T-helper 2 cell treated with Interferon-gamma antibody and Interleukin-4, amounts not matched to agents 100 ng/mL and 5 ng/mL, for 36 hours (primary cell): ENCODE measurements around the gene TSKU. TPM values are rescaled to one million over a fixed set of nuclear protein-coding genes. Genes with fewer than 3 reads are reported as not detected.

Experiments used
- intact Hi-C: fragments of 100-400 bp; cut with micrococcal nuclease; formaldehyde crosslinking; loops from one replicate; pipeline ENCODE4 v1.15.1; 2023
- total RNA-seq: library from RNA; stranded (reverse); gene quantifications from 2 replicates; pipeline ENCODE4 v1.2.3, GENCODE V29; 2022

The TSKU gene, protein sequence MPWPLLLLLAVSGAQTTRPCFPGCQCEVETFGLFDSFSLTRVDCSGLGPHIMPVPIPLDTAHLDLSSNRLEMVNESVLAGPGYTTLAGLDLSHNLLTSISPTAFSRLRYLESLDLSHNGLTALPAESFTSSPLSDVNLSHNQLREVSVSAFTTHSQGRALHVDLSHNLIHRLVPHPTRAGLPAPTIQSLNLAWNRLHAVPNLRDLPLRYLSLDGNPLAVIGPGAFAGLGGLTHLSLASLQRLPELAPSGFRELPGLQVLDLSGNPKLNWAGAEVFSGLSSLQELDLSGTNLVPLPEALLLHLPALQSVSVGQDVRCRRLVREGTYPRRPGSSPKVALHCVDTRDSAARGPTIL
- total RNA-seq: 1.8 and 2.3 TPM in 2 replicates

- intact Hi-C loops: loop anchor here (2.0 kb wide), 1 partner anchor 15 kb away; no protein-coding TSS in a partner anchor
Observed at GRCh38 chr11:76783294-76783895, at the start of gene TSKU. Gene TSKU (plus strand): TSS chr11:76783356. CDS start chr11:76795617, 12,261 bp downstream.

- intact Hi-C loops: loop anchor here (1.0 to 5.0 kb wide), 3 partner anchors 65 to 358 kb away; no protein-coding TSS in a partner anchor
Observed at GRCh38 chr11:76733906-76734305, 49.2 kb upstream of the TSKU start.

GRCh38 chr11:76734456-76735420 is 48.4 kb upstream of the TSKU start:
- intact Hi-C loops: loop anchor here (1.0 to 5.0 kb wide), 3 partner anchors 65 to 358 kb away; no protein-coding TSS in a partner anchor

- intact Hi-C loops: no loop called here
Observed at GRCh38 chr11:76735841-76736240, 47.3 kb upstream of the TSKU start.

- intact Hi-C loops: no loop called here
Observed at GRCh38 chr11:76736266-76736665, 46.9 kb upstream of the TSKU start.

DNA sequence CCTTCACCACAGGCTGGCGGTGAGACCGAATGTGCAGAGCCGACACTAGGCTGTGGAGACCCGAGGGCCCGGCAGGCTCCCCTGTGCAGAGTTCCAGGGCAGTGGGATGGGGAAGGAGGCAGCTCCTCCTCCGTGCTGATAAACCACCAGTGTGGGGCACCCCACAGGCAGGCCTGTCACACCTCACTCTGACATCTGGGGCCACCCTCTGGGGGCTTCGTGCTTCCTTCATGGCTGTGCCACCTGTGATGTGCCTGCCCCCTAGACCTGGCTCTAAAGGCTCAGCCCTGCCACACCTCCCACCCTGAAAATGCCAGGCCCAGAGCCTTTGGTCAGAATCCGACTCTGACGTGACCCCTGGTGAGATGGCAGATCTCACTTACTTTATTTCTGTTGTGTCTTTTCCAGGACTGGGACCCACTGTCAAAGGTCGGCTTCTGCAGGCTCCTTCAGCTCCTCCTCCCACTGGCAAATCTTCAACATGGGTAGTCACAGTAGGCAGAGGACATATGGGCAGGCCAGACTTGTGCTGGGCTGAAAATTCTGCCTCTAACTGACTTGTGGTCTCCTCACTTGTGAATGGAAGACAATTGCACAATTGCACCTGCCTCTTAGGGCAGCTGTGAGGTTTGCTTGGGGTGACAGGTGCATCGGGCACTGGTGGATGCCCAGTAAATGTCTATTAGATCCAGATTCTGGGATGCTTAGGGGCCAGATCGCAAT is 46.2 kb upstream of the TSKU start:
- intact Hi-C loops: no loop called here

DNA sequence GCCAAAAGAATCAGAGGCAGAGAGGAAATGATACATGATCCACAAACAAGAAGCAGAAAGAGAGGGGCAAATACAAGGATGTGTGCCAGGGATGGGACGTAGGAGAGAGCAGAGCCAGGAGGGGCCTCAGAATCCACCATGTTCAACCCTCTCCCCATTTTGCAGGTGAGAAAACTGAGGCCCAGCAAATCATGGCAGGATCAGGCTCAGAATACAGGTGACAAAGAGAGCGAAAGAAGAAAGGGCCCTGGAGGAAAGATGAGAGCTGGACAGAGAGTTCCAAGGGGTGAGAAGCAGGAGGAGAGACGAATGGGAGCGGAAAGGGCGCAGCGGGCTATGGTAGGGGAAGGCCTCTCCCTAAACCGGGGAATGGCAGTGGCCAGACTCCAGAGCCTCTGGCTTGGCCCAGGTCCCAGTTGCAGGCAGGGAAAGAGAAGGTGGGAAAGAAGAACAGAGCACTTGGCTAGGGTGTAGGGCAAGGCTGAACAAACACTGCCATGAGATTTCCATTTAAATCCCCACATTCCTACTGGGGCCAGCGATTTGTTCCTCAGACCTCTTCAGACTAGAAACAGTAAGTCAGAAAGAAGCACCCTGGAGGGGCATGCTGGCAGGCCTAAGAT is 44.4 kb upstream of the TSKU start:
- intact Hi-C loops: no loop called here

DNA sequence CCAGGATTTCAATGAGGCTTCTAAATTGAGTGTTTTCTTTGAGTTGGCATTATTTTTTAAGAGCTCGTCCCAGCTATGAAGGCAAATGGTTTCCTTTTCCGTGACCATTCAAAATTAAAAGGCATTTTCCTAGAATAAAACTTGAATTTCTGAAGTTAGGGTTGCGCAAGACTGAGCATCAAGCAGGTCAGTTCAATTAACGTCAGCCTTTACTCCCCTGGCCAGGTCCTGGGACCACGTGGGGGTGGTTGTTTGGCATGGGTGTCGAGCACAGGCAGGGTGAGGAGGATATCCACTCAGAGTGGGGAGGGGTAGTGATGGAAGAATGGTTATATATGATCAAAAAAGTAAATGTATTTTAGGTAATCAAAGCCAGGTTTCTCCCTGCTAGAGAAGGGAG is 43.4 kb upstream of the TSKU start:
- intact Hi-C loops: no loop called here

DNA sequence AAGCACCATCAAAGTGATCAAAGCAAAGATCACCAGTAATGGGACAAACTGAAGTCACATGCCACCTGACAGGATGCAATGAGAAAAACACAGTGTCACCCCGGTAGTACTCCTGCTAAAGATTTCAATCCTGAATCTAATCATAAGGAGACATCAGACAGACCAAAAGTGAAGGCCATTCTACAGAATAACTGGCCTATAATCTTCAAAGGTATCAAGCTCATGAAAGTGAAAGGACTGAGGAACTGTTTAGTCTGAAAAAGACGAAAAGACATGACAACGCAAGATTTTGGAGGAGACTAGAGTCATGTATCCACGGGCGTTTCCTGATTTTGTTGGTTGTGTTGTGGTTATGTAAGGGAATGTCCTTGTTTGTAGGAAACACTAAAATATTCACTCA is 42.4 kb upstream of the TSKU start:
- intact Hi-C loops: no loop called here

DNA sequence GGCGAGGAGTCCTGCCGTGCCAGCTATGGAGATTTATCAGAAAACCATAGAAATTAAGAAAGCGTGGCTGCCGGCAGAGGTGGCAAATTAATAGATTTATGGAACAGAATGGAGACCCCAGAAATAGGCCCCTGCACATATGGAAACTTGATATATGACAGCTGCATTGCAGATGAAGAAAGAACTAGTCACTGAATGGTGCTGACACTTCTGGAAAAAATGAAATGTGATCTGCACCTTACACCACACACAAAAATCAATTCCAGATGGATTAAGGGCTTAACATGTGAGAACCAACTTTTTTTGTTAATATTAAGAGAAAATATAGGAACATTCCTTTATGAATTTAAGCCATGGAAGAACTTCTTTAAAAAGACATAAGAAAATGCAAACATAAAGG is 40.3 kb upstream of the TSKU start:
- intact Hi-C loops: no loop called here

DNA sequence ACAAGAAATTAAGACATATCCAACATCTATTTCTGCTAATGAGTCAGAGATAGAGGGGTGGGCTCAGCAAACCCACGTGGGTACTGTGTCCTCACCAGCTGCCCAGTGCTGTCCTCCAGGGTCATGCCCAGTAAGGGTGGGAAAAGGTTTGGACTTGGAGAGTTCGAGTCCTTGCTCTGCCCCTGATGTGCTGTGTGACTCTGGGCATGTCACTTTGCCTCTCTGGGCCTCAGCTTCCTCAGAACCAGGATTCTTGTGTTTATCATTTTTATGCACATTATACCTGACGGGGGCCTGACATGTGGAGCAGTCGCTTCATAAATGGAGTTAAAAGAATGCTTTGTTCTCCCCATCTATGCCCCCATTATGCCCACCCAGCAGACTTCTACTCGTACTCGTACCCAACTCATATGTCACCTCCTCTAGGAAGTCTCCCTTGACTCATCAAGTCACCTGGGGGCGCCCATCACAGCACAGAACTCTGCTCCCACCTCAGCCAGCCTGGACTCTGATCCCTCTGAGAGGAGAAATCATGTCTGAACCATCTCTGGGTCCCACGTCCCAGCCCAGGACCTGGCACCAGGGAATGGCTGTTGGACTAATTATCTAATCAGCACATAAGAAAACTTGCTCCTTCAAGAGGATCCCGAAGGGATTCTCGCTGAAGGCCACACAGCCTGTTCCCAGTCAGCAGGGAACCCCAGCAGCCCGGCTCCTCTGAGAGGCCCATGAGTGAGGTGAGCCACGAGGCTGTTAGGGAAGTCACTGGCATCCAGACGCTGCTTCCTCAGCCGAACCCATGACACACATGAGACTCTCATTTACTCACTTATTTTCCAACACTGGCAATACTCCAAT is 38.7 kb upstream of the TSKU start:
- intact Hi-C loops: no loop called here

DNA sequence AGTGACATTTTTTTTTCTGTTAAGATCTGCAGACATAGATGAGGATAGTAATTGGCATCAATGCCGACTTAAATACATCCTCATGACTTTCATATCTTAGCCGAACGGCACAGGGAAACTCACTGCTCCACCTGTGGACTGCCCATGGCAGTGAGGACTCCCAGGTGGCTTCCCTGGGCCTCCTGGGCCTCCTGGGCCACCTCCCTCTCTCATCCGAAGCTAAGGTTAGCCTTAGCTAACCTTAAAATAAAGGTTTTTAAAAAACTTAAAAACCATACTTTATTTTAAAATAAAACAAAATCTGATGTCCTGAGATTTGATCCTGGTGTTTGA is 38.1 kb upstream of the TSKU start:
- intact Hi-C loops: no loop called here

- intact Hi-C loops: no loop called here
Observed at GRCh38 chr11:76745561-76746207, 37.5 kb upstream of the TSKU start.

GRCh38 chr11:76747153-76747914 is 35.8 kb upstream of the TSKU start:
- intact Hi-C loops: no loop called here

GRCh38 chr11:76747915-76748860 is 35.0 kb upstream of the TSKU start:
- intact Hi-C loops: no loop called here

DNA sequence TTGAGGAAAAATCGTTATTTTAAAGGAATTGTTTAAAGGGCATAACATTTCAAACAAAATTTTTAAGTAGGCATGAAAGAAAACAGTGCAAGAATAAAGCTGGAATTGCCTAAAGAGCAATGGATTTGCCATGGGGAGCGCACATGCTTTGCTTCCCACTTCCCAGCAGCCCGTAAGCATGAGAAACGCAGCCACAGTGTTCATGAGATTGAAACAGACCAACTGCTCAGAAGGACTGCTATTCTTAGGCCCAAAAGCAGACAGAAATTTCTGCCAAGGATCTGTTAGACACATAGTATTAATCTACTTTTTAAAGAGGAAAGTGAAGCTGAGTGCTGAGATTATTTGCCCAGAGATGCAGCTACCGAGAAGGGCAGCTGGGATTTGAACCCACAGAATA is 34.2 kb upstream of the TSKU start:
- intact Hi-C loops: no loop called here

- intact Hi-C loops: no loop called here
Observed at GRCh38 chr11:76750067-76750466, 33.1 kb upstream of the TSKU start.
